Glomerular visceral epithelial cell (primary cell): ENCODE results near the gene STIM1.

Experiments used
- DNase-seq: peaks from one replicate; pipeline ENCODE4 v3.0.0-alpha.2; 2016; ENCODE audit errors: extremely low spot score

The STIM1 gene

DNA sequence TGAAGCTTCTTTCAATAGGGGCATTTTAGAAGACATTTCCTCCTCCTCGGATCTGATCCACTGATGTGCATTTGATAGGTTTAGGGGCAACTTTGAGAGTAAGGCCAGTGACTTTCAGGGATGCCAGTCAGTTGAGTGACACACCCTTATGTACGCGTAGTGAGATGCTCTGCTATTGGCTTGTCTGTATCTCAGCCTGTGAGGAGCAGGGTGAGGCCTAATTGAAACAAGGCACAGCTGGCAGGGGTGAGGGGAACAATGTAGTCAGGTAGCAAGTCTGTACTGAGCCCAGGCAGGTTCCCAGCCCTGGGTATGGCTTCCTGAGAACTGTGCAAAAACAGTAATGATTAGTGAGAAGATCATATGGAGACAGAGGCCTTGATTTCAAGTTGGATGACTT, 61.5 kb downstream of the STIM1 start:
- no peak for DNase-seq

- peak; percentile 42 for DNase-seq
These were observed 64.8 kb downstream of the STIM1 start for GRCh38 chr11:3920148-3920852.

DNA sequence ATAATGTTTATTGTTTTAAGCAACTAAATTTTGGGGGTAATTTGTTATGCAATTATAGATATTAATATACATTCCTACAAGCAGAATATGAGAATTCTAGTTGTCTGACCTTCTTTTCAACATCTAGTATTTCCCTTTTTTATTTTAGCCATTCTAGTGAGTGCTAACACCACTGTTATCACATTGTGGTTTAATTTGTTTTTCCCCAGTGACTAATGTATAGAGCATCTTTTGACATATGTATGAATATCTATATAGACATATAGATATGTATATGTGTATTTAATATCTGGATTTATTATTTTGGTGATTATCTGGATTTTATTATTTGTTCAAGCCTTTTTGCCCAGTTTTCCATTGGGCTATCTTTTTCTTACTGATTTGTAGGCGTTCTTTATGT, 66.6 kb downstream of the STIM1 start:
- no peak for DNase-seq

GRCh38 chr11:3925513-3925912, 70.0 kb downstream of the STIM1 start:
- no peak for DNase-seq

- no peak for DNase-seq
These were observed 71.1 kb downstream of the STIM1 start for GRCh38 chr11:3926458-3927095.

DNA sequence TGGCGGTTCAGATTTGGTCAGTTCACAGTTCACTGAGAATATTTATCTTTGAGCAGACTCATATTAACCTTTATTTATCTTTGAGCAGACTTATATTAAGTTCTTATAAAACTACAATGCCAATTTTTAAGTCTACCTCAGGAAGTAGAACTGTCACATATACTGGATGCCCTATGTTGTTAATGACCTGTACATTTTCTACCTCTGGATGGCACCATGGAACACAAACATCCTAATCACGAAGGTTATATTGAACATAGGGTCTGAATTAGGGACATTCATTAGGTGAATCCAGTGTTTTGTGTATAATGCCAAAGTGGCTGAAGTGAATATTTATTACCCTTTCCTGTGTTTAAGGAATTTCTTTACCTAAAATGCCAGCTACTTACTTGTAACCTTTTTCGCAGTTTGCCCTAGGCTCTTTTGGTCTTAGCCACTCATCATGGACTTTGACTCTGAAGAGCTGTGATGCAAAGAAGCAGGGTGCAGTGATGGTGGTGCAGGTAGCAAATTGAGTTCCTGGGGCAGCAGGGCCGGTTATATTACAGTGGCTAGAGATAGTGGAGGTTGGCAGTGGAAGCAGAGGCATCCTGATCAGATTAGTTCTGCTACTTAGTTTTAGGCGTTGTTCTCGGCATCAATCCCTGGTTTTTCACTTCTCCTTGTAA, 71.8 kb downstream of the STIM1 start:
- DNase-seq = no peak

DNA sequence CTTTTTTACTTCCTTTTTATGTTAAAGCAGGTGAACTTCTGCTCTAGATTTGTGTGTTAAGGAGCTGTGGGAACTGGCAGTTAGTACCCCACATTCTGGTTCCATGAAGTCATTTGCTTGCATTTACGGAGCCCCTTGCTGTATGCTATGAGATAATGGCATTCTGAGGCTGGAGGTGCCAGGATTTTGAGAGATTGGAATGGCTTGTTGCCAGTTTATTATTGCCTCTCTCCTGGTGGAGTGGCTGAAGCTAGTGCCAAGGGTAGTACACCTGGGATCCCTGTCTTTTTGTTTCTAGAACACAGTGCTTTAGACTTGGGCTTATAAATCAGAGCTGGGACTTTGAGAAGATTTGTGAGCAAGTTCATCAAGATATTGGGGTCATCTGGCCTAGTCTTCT, 73.8 kb downstream of the STIM1 start:
- DNase-seq = peak; percentile 69

- DNase-seq = peak; percentile 6
These were observed 74.2 kb downstream of the STIM1 start for GRCh38 chr11:3929649-3930048.

DNA sequence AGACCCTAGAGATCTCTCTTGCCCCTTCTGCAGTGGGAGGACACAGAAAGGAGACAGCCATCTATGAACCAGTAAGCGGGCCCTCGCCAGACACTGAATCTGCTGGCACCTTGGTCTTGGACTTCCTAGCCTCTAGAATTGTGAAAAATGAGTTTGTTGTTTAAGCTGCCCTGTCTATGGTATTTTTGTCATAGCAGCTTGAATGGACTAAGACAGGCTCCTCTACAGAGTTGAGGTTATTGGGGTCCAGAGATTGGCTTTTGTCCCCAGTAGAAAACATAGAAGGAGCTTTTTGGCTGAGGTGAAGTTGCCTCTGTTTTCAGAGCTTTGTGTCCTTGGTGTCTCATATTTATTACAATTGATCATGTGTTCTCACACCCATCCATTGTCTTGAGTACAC, 77.2 kb downstream of the STIM1 start:
- DNase-seq = no peak

GRCh38 chr11:3933165-3933628, 77.7 kb downstream of the STIM1 start:
- no peak for DNase-seq

DNA sequence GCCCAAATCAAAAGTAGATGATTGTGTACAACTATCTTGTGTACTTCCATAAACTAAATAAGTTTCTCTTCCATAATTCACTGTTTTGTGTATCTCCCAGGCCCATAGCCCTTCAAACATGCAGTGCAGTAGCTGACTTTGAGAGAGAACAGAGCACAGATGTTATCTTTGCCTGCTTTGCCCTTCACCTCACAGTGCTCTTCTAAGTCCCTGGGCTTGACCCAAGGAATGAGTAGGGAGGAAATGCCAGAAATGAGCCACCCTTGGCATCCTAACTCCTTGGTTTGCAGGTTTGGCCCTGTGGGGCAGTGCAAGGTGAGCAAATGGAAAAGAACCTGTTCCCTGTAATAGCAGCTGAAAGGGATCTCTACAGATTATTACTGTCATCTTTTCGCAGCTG, 79.2 kb downstream of the STIM1 start:
- no peak for DNase-seq

- no peak for DNase-seq
These were observed 81.1 kb downstream of the STIM1 start for GRCh38 chr11:3936517-3936916.

DNA sequence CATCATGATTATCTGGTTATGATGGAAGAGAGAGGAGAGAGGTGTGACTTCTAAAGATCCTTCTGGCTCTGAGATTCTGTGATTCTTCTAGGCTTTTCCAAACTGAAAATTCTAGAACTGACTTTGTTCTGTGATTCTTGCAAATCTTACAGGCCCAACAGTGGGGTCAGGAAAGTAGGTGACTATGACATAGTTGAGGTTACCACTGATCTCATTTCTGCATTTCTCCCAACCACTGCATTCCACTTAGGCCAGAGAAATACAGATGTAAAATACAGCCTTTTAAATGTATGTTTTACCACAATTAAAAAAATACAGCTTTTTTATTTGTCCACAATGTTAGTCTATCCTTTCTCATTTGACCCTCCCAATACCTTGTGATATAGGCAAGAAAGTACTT, 83.7 kb downstream of the STIM1 start:
- DNase-seq = peak; percentile 74

GRCh38 chr11:3939651-3940190, 84.3 kb downstream of the STIM1 start:
- no peak for DNase-seq

- DNase-seq = no peak
These were observed 86.9 kb downstream of the STIM1 start for GRCh38 chr11:3942160-3942955.

DNA sequence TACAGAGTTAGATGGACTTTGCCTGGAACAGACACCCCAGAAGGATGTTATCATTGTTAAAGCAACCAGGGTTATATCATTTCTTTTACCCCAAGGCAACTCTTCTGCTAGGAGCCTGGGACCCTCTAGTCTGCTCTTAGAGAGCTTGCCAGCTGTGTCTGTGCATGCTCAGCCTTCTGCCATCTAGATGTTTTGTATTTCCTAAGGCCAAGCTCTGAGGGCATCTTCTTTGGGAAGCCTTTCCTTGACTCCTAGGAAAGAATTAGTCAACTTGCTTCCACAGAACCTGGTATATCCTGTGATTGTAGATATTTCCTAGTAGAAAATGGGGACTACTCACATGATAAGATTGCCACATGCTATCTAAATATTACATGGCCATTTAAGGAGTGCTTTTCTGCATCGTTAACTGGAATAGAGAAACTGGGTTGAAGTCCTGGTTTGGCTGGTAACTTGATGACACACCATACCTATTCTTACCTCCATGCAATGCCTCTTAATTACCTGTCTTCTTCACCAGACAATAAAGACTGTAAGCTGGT, 87.6 kb downstream of the STIM1 start:
- DNase-seq = no peak

DNA sequence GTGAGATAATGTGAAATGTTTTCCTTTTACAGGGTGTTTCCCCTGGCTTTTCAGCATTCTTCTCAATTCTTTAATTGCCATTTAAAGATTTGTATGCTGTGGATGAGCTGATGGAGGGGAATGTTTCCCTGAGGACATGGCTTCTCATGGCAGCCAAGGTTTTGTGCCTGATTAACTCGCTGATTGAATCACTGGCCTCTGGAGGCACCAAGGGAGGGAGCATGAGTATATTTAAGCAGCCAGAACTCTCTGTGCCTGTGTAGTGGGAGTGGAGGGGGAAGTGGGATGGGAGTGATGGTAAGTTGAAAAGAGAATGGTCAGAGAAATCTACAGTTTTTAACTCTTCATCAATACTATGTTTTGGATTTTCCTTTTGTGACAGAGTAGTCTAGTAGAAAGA, 88.7 kb downstream of the STIM1 start:
- DNase-seq = no peak

- DNase-seq = no peak
These were observed 91.1 kb downstream of the STIM1 start for GRCh38 chr11:3946455-3947017.

DNA sequence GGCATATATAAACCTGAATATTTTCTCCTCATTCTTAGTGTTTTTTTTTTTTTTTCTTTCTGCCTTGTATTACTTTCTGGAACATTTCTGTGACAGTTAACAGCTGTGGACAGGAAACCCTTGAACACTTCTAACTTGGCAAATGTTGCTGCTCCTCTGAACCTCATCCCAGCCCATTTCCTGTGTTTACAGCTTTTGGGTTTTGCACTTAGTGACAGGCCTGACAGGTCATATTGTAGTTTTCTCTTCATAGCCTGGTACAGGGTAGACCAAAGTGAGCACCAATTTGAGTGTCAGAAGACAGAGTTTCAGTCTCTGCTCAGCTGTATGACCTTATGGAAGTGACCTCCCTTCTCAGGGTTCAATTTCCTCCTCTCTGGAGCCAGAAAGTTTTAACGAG, 91.6 kb downstream of the STIM1 start:
- DNase-seq = no peak

GRCh38 chr11:3949125-3949524, 93.7 kb downstream of the STIM1 start:
- DNase-seq = no peak

DNA sequence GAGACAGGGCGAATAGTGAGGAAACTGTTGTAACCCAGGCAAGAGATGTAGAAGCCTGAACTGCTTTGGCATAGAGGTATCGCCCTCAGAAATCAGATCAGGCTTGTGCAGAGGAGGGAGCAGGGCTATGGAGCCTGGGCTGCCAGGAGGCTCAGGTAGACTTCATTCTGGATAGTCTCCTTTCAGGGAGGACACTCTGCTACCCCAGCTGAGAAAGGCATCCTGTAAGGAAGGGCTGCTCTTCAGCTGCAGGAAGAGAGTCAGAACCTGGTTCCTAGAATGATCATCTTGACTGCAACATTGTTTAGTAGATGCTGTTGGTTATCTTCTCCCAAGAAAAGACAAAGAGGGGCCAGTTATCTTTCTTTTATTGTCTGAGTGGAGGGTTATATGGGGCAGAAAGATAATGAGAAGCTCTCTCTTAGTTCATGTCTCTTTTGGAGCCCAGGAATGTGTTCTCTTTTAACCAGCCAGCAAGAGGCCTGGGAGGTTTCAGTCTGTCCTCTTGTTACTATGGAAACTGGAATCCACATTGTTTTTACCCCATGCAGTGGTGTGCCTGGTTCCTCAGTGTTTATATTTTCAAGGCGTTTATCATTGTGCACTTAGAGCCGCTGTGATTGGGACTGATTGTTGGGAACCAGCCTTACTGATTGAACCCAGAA, 95.7 kb downstream of the STIM1 start:
- peak; percentile 70 for DNase-seq
